Bronchial epithelial cell (primary cell): ENCODE results near the gene FPR3. TPM values are rescaled to one million over a fixed set of nuclear protein-coding genes. Genes with fewer than 3 reads are reported as not detected.
"Not testable (repeated sequence)": the region's sequence is repeated elsewhere in the genome, so short reads cannot be mapped to it uniquely, and the experiment has no call there.

Source experiments
- DNase-seq: peaks from one replicate; pipeline ENCODE4 v3.0.0-alpha.2; 2010; ENCODE audit warnings: low read depth
- FAIRE-seq: peaks from 2 replicates; lab custom pipeline; 2011; peaks lifted over from hg19 to GRCh38; lab: Jason Lieb, UNC
- H3K27me3 ChIP-seq: 2 replicates; pipeline ENCODE4 v1.5.1; 2011; ENCODE audit warnings: low read length; ENCODE audit not compliant: control insufficient read depth, insufficient read depth
- H3K36me3 ChIP-seq: 2 replicates; pipeline ENCODE4 v1.5.1; 2011; ENCODE audit warnings: low read length; ENCODE audit not compliant: control insufficient read depth, insufficient read depth
- H3K4me3 ChIP-seq: 2 replicates; pipeline ENCODE4 v1.5.1; 2011; ENCODE audit warnings: mild to moderate bottlenecking, low read depth, low read length, control low read depth
- total RNA-seq: library from RNA; depleted of rRNA; stranded (reverse); fragments of >200 nt; gene quantifications from 2 replicates; pipeline ENCODE4 v1.2.1, GENCODE V29; 2014
- TF ChIP-seq, protein P1 (sequence below): IDR thresholded peaks from 2 replicates; pipeline ENCODE4 v1.5.1; 2011; ENCODE audit warnings: mild to moderate bottlenecking, moderate library complexity, low read length, control low read depth, inconsistent platforms; ENCODE audit not compliant: insufficient read depth, severe bottlenecking

The FPR3 gene
- total RNA-seq, 1 donor from 2014 or later, result not detected

DNA sequence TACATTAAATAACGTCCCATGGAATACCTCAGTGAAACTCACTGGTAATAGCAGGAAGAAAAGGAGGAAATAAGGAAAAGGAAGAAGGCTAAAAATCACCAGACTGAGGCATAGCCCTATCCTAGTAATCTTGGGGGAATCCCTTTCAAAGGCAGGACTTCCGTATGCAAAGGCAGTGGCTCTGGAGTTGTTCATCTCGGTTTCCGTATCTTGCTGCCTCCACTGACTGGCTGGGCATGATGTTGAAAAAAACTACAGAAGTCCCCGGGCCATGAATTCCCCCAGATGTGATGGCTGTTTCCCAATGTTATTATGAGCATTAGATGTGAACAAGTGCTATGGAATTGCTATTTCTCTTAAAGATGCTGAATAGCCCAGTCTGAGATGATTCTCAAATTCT, 28.5 kb upstream of the FPR3 start:
- Histone ChIP-seq H3K4me3 (no peak overlapping the region), H3K27me3 (no peaks in the 10 kb centered on the region), H3K36me3 (no peaks in the 10 kb centered on the region)
- DNase-seq (no peak), FAIRE-seq (no peak)
- TF ChIP-seq, protein P1, sequence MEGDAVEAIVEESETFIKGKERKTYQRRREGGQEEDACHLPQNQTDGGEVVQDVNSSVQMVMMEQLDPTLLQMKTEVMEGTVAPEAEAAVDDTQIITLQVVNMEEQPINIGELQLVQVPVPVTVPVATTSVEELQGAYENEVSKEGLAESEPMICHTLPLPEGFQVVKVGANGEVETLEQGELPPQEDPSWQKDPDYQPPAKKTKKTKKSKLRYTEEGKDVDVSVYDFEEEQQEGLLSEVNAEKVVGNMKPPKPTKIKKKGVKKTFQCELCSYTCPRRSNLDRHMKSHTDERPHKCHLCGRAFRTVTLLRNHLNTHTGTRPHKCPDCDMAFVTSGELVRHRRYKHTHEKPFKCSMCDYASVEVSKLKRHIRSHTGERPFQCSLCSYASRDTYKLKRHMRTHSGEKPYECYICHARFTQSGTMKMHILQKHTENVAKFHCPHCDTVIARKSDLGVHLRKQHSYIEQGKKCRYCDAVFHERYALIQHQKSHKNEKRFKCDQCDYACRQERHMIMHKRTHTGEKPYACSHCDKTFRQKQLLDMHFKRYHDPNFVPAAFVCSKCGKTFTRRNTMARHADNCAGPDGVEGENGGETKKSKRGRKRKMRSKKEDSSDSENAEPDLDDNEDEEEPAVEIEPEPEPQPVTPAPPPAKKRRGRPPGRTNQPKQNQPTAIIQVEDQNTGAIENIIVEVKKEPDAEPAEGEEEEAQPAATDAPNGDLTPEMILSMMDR, result no peak

DNA sequence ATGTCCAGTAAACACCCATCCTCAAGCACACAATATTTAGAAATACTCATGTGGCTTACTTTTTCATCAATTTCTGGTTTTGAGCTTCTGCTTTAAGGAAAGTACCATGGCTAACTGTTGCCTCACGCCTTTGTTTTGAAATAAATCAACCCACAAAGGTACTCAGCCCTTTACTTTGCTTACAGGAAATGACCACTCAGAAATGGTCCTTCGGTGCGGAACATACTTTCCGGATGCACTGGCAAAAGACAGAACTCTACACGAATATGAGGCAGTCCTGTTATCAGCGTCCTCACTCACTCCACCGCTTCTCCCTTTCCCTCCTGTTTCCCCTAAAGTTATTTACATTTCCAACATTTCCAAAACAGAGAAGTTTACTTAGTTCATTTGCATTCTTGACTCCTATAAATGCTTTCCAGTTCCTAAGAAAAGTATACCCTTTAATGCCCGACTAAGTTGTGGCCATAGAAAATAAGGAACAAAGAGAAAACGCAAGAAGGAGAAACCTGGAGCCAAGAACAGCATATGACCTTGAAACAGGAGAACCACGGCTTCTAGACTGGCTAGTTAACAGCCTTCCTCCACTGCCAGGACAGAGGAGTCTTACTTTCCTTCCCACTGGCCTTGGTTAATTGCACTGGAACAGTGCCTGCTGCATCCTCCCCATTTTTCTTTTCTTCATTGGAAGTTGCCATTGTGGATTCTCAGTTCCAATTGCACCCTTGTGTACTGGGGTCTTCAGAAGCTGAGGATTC, 23.4 kb upstream of the FPR3 start:
- H3K36me3 ChIP-seq, result no peaks in the 10 kb centered on the region
- TF ChIP-seq, protein P1, result no peak
- H3K4me3 ChIP-seq, result no peak overlapping the region
- DNase-seq (no peak), FAIRE-seq (no peak)
- H3K27me3 ChIP-seq, result no peaks in the 10 kb centered on the region

DNA sequence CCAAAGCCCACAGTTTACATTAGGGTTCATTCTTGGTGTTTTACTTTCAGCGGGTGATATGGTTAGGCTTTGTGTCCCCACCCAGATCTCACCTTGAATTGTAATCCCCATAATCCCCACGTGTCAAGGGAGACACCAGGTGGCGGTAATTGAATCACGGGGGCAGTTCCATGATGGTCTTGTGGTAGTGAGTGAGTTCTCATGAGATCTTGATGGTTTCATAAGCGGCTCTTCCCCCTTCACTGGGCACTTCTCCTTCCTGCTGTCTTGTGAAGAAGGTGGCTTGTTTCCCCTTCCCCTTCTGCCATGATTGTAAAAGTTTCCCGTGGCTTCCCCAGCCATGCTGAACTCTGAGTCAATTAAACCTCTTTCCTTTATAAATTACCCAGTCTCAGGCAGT, 22.0 kb upstream of the FPR3 start:
- H3K36me3 ChIP-seq, result no peaks in the 10 kb centered on the region
- DNase-seq (no peak), FAIRE-seq (no peak)
- TF ChIP-seq, protein P1, result no peak
- no peak overlapping the region for H3K4me3 ChIP-seq
- H3K27me3 ChIP-seq, result no peaks in the 10 kb centered on the region

DNA sequence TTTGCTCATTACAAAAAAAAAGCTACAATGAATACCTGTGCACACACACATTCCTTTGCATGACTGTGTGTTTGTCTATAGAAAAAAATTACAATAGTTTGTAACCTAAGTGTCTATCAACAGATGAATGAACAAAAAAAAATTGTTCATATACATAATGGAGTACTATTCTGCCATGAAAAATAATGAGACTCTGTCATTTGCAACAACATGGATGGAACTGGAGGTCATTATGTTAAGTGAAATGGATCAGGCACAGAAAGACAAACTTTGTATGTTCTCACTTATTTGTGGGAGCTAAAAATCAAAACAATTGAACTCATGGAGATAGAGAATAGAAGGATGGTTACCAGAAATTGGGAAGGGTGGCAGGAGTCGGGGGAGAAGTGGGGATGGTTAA, 18.4 kb upstream of the FPR3 start:
- not testable (repeated sequence) for H3K36me3 ChIP-seq, H3K4me3 ChIP-seq, H3K27me3 ChIP-seq, DNase-seq, FAIRE-seq

DNA sequence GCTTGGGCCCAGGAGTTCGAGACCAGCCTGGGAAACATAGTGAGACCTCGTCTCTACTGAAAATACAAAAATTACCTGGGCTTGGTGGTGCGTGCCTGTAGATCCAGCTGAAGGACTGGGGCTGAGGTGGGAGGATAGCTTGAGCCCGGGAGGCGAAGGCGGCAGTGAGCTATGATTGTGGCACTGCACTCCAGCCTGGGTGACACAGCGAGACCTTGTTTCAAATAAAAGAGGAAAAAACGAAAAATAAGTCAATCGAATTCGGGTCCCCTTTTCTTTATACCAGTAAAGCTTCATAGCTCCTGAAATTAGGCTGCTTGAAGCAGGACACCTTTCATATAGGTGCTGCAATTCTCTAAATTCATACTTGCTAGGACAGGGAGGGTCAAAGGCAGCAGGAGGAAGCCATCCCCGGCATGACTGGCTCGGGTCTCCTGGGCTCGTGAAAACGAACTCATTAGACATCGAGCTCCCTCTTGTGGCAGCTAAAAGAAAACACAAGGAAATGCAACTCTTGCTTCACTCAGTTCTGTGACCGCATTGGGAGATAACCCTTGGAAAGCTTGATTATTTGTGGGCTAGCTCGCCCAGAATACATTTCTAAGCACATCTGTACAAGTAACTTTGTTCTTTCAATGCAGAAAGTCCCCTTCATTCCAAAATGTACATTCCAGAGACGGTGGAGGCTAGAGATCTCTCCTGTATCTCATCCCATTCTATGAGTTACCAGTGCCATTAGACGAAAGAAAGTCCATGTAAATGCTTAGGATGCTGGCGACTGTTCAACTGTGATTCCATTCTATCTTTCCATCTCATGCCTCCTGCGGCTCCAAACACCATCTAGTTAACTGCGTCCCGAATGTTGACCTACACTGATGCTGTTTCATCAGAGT, 17.1 kb upstream of the FPR3 start:
- FAIRE-seq (no peak), DNase-seq (peak; percentile 70)
- TF ChIP-seq, protein P1, result peak; percentile 78
- no peaks in the 10 kb centered on the region for H3K27me3 ChIP-seq
- no peak overlapping the region for H3K4me3 ChIP-seq
- no peaks in the 10 kb centered on the region for H3K36me3 ChIP-seq

DNA sequence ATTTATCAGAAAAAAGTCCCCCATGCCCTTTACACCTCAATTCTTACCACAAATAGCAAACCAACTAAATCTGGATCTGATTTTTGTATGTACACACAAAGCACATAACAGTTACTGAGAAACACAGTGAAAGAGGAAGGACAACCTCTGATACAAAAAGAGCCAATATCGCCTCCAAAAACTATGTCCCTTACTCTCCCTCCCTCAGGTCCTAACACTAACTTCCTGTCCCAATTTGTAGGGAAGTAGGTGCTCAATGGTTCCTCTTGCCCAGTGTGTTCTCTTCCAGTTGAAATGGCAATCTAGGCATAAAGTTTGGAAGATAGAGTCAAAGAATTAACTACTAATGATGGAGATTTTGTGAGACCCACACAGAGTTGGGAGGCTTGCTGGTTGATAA, 15.8 kb upstream of the FPR3 start:
- H3K36me3 ChIP-seq, result no peaks in the 10 kb centered on the region
- DNase-seq, result no peak

More for the DNA sequence above, 15.8 kb upstream of the FPR3 start:
- no peaks in the 10 kb centered on the region for H3K27me3 ChIP-seq
- no peak for FAIRE-seq
- TF ChIP-seq, protein P1, result no peak
- H3K4me3 ChIP-seq, result no peak overlapping the region
